ENCODE data around the gene TCF15. TPM values are rescaled to one million over a fixed set of nuclear protein-coding genes. Genes with fewer than 3 reads are reported as not detected.
A peak's percentile ranks its signal among the peaks of the same experiment; 100 is the strongest.

Gene TCF15
- total and polyA plus RNA-seq, 2 of the 13 experiments (the other 11 are each of a cell fraction or from before 2014, with no cell fraction given), result not detected

DNA sequence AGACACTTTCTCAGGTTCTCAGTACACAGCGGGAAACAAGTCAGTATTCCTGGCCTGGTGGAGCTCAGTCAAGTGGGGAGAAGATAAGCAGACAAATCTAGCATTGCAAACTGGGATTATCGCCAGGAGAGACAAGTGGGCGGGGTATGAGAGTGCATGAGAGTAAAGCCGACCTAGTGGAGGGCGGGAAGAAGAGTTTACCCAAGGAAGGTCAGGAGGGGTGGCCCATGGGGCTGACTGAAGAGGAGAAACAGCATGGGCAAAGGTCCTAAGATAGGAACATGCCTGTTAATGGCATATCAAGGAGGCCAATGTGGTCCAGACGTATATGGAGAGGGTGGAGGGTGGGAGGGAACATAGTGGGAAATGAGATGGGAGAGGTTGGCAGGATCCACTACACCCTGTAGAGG is 54.1 kb downstream of the TCF15 start (continued):
- TF ChIP-seq, protein P1, sequence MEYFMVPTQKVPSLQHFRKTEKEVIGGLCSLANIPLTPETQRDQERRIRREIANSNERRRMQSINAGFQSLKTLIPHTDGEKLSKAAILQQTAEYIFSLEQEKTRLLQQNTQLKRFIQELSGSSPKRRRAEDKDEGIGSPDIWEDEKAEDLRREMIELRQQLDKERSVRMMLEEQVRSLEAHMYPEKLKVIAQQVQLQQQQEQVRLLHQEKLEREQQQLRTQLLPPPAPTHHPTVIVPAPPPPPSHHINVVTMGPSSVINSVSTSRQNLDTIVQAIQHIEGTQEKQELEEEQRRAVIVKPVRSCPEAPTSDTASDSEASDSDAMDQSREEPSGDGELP (IDR thresholded peaks at IDR 0.05; ENCODE audit: borderline replicate concordance, low read depth), result no peak
- TF ChIP-seq, protein P2, sequence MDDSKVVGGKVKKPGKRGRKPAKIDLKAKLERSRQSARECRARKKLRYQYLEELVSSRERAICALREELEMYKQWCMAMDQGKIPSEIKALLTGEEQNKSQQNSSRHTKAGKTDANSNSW (CRISPR knock-in tag; IDR thresholded peaks at IDR 0.05; ENCODE audit: borderline replicate concordance), result no peak
- TF ChIP-seq TMF1 (CRISPR knock-in tag; IDR thresholded peaks at IDR 0.05; ENCODE audit: low read depth) (no peak), KDM5B (CRISPR knock-in tag; IDR thresholded peaks at IDR 0.05; ENCODE audit: borderline replicate concordance) (peak; percentile 45; the same call in 1 of the 2 replicates), KDM5A (IDR thresholded peaks at IDR 0.05; ENCODE audit: borderline replicate concordance, low read length) (no peak), CBX2 (IDR thresholded peaks at IDR 0.05; ENCODE audit: low read depth, low read length) (no peak), CBX2 (CRISPR knock-in tag; IDR thresholded peaks at IDR 0.05; ENCODE audit: low read depth) (no peak), SNRNP70 (IDR thresholded peaks at IDR 0.05; ENCODE audit: low read depth, low read length) (no peak), ZNF264 (CRISPR knock-in tag; IDR thresholded peaks at IDR 0.05) (no peak), FOXK1 (CRISPR knock-in tag; IDR thresholded peaks at IDR 0.05; ENCODE audit: borderline replicate concordance, low read depth) (no peak), ZFP36L1 (CRISPR knock-in tag; IDR thresholded peaks at IDR 0.05) (no peak), ZNF605 (CRISPR knock-in tag; IDR thresholded peaks at IDR 0.05) (no peak), HHEX (CRISPR knock-in tag; IDR thresholded peaks at IDR 0.05) (no peak), NBN (conservative IDR thresholded peaks at IDR 0.05) (no peak), POLR2A (IDR thresholded peaks at IDR 0.05; ENCODE audit: insufficient read depth in 1 of 2, low read depth in 2 of 2, low read length in 2 of 2) (no peak), ZNF629 (CRISPR knock-in tag; conservative IDR thresholded peaks at IDR 0.05) (no peak), FOXK2 (IDR thresholded peaks at IDR 0.05) (no peak), NR2F2 (IDR thresholded peaks at IDR 0.05; ENCODE audit: borderline replicate concordance, low read depth) (no peak), KMT2B (CRISPR knock-in tag; IDR thresholded peaks at IDR 0.05) (no peak), ZSCAN29 (CRISPR knock-in tag; conservative IDR thresholded peaks at IDR 0.05) (no peak), ADNP (CRISPR knock-in tag; IDR thresholded peaks at IDR 0.05) (no peak), RNF2 (conservative IDR thresholded peaks at IDR 0.05; ENCODE audit: low read depth) (no peak), KLF11 (CRISPR knock-in tag; IDR thresholded peaks at IDR 0.05) (no peak), IKZF4 (CRISPR knock-in tag; IDR thresholded peaks at IDR 0.05; ENCODE audit: borderline replicate concordance, low read depth, not compliant biosample characterization) (no peak)
- TF ChIP-seq, protein P3, sequence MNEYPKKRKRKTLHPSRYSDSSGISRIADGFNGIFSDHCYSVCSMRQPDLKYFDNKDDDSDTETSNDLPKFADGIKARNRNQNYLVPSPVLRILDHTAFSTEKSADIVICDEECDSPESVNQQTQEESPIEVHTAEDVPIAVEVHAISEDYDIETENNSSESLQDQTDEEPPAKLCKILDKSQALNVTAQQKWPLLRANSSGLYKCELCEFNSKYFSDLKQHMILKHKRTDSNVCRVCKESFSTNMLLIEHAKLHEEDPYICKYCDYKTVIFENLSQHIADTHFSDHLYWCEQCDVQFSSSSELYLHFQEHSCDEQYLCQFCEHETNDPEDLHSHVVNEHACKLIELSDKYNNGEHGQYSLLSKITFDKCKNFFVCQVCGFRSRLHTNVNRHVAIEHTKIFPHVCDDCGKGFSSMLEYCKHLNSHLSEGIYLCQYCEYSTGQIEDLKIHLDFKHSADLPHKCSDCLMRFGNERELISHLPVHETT (CRISPR knock-in tag; conservative IDR thresholded peaks at IDR 0.05), result no peak
- TF ChIP-seq, protein P4, sequence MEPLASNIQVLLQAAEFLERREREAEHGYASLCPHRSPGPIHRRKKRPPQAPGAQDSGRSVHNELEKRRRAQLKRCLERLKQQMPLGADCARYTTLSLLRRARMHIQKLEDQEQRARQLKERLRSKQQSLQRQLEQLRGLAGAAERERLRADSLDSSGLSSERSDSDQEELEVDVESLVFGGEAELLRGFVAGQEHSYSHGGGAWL (CRISPR knock-in tag; IDR thresholded peaks at IDR 0.05), result no peak
- TF ChIP-seq, protein P5, sequence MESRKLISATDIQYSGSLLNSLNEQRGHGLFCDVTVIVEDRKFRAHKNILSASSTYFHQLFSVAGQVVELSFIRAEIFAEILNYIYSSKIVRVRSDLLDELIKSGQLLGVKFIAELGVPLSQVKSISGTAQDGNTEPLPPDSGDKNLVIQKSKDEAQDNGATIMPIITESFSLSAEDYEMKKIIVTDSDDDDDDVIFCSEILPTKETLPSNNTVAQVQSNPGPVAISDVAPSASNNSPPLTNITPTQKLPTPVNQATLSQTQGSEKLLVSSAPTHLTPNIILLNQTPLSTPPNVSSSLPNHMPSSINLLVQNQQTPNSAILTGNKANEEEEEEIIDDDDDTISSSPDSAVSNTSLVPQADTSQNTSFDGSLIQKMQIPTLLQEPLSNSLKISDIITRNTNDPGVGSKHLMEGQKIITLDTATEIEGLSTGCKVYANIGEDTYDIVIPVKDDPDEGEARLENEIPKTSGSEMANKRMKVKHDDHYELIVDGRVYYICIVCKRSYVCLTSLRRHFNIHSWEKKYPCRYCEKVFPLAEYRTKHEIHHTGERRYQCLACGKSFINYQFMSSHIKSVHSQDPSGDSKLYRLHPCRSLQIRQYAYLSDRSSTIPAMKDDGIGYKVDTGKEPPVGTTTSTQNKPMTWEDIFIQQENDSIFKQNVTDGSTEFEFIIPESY (CRISPR knock-in tag; IDR thresholded peaks at IDR 0.05), result no peak
- TF ChIP-seq, protein P6, sequence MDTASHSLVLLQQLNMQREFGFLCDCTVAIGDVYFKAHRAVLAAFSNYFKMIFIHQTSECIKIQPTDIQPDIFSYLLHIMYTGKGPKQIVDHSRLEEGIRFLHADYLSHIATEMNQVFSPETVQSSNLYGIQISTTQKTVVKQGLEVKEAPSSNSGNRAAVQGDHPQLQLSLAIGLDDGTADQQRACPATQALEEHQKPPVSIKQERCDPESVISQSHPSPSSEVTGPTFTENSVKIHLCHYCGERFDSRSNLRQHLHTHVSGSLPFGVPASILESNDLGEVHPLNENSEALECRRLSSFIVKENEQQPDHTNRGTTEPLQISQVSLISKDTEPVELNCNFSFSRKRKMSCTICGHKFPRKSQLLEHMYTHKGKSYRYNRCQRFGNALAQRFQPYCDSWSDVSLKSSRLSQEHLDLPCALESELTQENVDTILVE (CRISPR knock-in tag; IDR thresholded peaks at IDR 0.05), result no peak

Data from HepG2 (cell line).